Measurements from ENCODE around the gene PPP4R2. TPM values are rescaled to one million over a fixed set of nuclear protein-coding genes. Genes with fewer than 3 reads are reported as not detected.

Gene PPP4R2
- total RNA-seq, 1 donor: 105 TPM

DNA sequence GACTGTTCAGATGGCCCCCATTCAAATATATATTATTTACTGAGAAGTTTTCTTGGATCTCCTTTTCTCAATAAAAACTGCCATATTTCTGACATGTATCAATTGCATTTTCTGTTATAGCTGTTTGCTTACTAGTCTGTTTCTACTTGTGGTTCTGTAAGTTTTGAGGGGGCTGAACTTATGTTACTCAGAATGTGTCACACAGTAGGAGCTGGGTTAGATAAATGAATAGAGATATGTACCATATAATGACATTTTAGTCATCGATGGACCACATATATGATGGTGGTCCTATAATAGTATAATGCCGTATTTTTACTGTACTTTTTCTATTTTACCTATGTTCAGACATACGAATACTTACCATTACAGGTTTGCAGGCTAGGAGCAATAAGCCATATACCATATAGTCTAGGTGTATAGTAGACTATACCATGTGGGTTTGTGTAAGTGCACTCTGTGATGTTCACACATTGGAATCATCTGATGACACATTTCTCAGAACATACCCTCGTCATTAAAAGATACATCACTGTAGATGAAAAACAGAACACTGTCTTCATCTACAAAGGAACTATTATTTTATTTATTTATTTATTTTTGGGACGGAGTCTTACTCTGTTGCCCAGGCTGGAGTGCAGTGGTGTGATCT lies 22.3 kb downstream of the PPP4R2 start:
- H3K4me3 ChIP-seq (ENCODE audit: low read depth, low read length): no peak overlapping the region
- TF ChIP-seq, protein P1, sequence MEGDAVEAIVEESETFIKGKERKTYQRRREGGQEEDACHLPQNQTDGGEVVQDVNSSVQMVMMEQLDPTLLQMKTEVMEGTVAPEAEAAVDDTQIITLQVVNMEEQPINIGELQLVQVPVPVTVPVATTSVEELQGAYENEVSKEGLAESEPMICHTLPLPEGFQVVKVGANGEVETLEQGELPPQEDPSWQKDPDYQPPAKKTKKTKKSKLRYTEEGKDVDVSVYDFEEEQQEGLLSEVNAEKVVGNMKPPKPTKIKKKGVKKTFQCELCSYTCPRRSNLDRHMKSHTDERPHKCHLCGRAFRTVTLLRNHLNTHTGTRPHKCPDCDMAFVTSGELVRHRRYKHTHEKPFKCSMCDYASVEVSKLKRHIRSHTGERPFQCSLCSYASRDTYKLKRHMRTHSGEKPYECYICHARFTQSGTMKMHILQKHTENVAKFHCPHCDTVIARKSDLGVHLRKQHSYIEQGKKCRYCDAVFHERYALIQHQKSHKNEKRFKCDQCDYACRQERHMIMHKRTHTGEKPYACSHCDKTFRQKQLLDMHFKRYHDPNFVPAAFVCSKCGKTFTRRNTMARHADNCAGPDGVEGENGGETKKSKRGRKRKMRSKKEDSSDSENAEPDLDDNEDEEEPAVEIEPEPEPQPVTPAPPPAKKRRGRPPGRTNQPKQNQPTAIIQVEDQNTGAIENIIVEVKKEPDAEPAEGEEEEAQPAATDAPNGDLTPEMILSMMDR (IDR thresholded peaks at IDR 0.05; ENCODE audit: insufficient read depth, low read depth, low read length): no peak
- no peak for DNase-seq (ENCODE audit: low read depth)

DNA sequence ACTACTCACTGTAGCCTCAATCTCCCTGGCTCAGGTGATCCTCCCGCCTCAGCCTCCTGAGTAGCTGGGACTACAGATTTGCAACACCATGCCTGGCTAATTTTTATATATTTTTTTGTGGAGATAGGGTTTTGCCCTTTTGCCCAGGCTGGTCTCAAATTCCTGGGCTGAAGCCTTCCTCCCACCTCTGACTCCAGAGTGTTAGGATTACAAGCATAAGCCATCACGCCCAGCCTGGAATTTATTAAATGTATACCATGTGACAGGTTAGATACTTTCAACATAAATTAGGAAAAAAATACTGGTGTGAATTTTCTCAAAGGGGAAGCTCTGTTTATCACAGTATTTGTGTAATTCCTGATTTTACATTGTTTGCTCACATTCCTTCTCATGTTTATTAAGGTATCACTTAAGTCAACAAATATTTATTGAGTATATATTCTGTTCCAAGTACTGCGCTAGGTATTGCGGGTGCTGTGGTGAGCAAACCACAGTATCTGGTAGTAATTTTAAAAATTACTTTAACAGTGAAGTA lies 24.8 kb downstream of the PPP4R2 start:
- TF ChIP-seq, protein P1 (IDR thresholded peaks at IDR 0.05; ENCODE audit: insufficient read depth, low read depth, low read length): no peak
- peak; percentile 20 for DNase-seq (ENCODE audit: low read depth)
- H3K4me3 ChIP-seq (ENCODE audit: low read depth, low read length): no peak overlapping the region

DNA sequence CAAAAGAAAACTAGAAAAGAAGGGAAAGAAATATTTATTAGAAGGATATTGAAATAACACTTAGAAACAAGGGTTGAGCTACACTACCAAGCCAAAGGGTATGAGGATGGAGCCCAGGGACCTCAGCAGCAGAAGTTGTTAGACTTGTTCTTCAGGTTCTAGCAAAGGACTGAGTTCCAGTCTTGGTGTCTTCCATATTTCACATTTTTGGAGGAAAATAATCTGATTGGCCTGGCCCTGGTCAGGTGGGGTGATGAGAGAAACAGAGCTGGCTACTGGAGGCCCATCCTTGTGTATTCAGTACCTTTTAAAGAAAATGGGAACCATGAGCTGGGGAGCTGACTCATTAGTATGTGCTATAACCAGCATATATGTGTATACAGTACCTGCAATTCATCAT lies 28.2 kb downstream of the PPP4R2 start:
- TF ChIP-seq, protein P1 (IDR thresholded peaks at IDR 0.05; ENCODE audit: insufficient read depth, low read depth, low read length): no peak
- H3K4me3 ChIP-seq (ENCODE audit: low read depth, low read length): no peak overlapping the region
- no peak for DNase-seq (ENCODE audit: low read depth)

DNA sequence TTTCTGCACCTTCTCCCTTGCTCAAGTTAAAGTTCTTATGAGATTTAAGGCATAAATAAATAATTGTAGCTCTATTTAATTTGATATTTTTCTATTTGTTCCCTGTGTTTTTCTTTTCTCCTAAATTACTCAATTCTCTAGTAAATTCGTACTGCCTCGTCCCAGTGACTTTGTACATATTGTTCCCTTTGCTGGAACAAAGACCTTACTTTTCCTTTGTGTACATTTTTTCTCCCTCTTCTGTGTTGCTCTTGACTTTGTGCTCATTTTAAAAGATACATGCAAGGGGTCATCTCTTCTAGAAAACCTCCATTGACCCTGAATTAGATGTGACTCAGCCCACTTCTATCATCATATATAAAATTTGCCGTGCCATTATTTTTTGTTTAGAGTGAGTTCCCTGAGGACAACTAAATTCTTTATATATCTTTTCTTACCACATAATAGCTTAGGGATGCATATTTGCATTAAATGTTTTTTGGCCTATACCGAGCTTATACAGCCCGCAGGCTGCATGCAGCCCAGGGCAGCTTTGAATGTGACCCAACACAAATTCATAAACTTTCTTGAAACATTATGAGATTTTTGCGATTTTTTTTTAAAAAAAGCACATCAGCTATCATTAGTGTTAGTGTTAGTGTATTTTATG lies 29.6 kb downstream of the PPP4R2 start:
- TF ChIP-seq, protein P1 (IDR thresholded peaks at IDR 0.05; ENCODE audit: insufficient read depth, low read depth, low read length): no peak
- DNase-seq (ENCODE audit: low read depth): no peak
- no peak overlapping the region for H3K4me3 ChIP-seq (ENCODE audit: low read depth, low read length)

DNA sequence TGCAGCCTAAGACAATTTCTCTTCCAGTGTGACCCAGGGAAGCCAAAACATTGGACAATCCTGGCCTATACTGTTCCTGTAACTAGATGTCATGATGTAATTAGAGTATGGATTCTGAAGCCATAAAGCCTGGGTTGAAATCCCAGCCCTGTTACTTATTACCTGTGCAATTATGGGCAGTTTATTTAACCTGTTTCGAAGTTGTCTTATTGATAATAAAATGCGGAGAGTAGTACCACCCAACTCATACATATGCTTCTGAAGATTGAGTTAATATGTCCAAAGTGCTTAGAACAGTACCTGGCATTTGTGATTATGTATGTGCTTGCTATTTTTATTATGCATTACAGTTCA lies 30.1 kb downstream of the PPP4R2 start:
- TF ChIP-seq, protein P1 (IDR thresholded peaks at IDR 0.05; ENCODE audit: insufficient read depth, low read depth, low read length): no peak
- no peak overlapping the region for H3K4me3 ChIP-seq (ENCODE audit: low read depth, low read length)
- DNase-seq (ENCODE audit: low read depth): no peak

DNA sequence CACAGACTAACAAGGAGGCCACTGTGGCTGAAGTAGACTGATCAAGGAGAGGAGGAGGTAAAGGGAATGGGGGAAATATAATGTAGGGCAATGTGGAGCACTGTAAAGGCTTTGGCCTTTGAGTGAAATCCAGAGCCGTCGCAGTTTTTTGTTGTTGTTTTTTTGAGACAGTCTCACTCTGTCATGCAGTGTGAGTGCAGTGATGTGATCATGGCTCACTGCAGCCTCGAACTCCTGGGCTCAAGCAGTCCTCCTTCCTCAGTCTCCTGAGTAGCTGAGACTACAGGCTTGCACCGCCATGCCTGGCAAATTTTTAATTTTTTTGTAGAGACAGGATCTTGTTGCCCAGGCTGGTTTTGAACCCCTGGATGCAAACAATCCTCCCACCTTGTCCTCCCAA lies 32.2 kb downstream of the PPP4R2 start:
- TF ChIP-seq, protein P1 (IDR thresholded peaks at IDR 0.05; ENCODE audit: insufficient read depth, low read depth, low read length): no peak
- H3K4me3 ChIP-seq (ENCODE audit: low read depth, low read length): no peak overlapping the region
- DNase-seq (ENCODE audit: low read depth): no peak

All from fibroblast of villous mesenchyme (primary cell).